ENCODE data around the gene ALKBH2.

Gene ALKBH2

DNA sequence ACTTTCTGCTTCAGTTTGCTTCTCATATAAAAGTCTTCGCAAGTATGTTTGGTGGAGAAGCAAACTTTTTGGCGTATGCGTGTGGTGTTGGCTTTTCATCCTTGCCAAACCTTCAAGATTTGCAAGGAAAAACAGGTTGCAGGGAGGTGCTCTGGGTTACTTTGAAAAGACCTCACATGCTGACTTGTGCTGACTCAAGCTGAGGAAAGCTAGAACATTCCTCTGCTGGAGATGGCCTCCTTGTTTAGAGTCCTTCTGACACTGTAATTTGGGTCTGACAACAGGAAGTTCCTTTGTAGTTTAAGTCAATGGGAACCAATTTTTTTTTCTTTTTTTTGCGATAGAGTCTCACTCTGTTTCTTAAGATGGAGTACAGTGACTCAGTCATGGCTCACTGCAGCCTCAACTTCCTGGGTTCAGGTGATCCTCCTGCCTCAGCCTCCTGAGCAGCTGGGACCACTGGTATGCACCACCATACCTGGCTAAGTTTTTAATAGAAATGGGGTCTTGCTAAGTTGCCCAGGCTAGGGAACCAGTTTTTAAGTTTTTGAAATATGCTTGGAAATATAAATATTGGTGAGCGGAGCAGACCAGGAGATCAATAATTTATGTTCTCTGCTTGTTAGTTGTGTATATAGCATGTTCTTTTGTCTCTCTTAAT, 20.5 kb upstream of the ALKBH2 start:
- DNase-seq: no peak

DNA sequence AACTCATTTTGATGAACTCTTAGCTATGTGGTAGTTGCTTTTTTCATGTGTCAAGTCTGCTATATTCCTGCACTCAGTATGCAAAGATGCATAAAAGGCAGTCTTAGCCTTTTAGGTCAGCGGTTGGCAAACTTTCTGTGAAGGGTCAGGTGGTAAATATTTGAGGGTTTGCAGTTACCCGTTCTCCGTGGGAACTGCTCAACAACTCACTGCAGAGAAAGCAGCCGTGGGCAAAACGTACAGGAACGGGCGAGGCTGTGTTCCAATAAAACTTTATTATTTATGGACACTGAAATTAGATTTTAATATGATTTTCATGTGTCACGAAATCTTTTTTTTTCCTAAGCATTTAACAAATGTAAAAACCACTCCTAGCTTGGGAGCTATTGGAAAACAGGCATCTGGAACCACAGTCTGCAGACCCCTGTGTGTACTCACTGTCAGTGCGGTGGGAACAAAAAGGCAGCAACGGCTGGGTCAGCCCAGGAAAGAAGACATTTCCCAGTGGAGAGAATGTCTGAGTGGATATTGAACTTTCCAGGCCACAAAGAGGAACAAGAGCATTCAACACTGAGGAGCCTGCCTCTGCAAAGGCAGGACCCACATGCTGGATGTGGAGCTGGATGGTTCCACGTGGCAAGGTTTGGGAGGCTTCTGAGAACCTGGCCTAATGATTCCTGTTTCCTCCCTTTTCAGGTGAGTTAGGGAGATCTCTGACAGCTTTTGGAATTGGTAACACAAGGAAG, 19.6 kb upstream of the ALKBH2 start:
- no peak for DNase-seq

DNA sequence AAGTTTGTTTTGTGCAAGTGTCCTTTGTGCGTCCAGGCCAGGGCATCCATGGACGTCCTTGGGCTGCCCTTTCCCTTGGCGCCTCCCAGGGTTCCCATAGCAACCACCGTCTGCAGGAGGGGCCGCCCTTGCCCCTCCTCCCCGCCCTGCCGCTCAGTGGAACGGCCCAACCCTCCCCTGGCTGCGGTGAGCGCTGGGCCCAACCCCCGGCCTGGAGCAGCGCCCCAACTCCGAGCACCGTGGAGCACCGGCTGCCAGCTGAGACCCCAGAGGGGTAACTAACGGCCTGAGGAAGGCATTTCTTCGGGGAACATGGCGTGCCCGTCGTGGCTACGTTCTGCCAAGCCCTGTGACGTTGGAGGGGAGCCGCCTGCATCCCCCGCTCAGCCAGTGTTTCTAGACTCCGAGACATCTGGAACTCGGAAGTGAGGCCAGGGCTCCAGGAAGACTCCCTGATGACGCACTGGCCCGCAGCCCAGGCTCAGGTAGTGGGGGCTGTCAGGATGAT, 17.8 kb upstream of the ALKBH2 start:
- peak; percentile 64 for DNase-seq

DNA sequence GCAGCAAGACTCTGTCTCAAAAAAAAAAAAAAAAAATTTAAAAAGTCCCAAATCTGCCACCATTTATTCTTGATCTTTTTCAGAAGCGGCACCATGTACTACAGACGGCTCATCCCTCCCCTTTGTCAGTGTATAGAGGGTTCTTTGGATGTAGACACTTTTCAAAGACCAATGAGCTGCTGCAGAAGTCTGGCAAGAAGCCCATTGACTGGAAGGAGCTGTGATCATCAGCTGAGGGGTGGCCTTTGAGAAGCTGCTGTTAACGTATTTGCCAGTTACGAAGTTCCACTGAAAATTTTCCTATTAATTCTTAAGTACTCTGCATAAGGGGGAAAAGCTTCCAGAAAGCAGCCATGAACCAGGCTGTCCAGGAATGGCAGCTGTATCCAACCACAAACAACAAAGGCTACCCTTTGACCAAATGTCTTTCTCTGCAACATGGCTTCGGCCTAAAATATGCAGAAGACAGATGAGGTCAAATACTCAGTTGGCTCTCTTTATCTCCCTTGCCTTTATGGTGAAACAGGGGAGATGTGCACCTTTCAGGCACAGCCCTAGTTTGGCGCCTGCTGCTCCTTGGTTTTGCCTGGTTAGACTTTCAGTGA, 16.6 kb upstream of the ALKBH2 start:
- DNase-seq: no peak

DNA sequence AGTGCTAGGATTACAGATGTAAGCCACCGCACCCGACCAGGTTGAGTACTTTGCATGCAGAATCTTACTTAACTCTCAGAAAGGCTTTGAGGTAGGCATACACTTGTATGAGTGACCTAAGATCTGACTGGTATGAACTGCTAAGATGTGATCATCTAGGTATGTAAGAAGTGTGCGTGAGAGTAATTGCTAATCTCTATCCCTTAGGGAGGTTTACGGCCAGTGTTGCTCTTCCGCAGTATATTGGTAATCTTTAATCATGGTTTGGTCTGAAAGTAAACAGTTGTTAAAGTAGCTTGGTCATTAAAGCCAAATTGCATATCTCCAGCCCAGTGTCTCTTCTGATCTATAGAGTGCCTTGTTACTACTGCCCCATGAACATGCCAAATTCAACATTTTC, 11.9 kb upstream of the ALKBH2 start:
- DNase-seq: no peak

DNA sequence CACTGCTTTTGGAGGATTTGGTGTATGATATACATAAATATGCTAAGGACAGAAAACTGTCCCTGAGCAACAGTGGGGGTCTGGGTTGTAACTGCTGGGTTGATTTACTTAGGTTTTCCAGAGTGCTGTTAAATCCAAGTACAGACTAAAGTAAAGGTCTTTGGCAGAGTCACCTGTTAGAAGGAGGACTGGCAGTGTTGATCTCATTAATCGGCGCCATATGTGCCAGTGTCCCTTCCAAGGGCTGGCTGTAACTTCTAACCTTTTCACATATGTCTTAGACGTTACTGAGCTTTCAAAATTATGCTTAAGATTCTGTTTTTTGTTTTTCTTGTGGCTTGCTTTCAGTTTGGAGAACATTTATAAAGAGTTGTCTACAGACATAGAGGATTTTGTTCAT, 9.2 kb upstream of the ALKBH2 start:
- DNase-seq: no peak

DNA sequence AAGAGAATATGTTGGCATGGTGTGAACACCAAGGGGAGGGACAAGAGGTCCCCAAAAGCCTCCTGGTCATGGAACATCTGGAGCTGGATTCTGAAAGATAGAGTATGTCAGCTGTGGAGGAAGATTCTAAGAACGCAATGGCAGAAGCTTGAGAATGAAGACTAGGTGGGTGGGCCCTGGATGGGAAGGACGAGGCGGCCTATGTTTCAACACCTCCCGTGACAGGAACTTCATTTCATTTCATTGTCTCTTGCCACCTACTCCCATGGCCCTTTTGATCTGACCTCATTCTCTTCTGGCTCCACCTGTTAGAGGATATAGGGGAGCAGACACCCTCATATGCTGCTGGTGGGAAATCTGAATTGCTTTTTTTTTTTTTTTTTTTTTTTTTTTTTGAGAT, 7.5 kb upstream of the ALKBH2 start:
- no peak for DNase-seq

DNA sequence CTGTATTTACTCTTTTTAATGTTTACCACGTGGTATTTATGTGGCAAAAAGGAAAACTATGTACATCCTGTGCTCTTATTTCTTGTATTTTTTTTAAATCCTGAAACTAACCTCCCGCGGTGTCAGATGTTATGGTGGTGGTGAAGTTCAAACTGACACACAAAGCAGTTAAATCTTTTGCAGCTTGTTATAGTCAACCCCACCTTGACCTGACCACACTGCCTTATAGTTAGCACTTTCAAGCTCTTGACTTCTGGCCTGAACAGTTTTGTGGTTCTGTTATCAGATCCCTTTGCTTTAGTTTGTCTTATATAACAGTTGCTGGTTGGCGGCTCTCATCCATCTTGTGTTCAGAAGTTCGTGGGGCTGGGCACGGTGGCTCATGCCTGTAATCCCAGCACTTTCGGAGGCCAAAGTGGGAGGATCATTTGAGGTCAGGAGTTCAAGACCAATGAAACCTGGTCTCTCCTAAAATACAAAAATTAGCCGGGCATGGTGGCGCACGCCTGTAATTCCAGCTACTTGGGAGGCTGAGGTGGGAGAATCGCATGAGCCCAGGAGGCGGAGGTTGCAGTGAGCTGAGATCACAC, 6.3 kb upstream of the ALKBH2 start:
- DNase-seq: no peak

DNA sequence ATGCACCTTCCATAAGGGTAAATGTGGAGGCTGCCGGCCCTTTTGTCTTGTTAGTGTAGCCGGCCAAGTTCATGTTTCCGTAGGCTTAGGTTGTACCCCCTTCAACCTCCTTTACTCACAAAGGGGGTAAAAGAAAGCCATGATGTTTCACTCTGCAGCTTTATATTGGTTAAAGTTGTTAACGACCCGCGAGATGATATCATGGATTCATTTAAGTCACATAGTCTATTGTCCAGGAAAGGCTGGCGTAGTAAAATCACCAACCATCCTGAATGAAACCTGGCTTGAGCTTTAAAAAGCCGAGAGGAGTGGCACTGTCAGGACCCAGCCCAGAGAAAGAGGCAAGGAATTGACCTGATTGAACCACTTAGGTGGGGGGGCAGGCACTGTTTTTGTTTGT, 5.4 kb upstream of the ALKBH2 start:
- no peak for DNase-seq

DNA sequence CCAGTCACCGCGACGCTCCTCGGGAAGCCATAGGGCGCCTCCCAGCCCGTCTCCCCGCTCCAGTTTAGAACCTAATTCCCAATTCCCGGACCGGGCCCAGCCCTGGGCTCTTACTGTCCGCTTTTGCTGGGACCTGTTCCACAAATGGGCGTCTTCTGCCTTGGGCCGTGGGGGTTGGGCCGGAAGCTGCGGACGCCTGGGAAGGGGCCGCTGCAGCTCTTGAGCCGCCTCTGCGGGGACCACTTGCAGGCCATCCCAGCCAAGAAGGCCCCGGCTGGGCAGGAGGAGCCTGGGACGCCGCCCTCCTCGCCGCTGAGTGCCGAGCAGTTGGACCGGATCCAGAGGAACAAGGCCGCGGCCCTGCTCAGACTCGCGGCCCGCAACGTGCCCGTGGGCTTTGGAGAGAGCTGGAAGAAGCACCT, 4.9 kb upstream of the ALKBH2 start:
- DNase-seq: no peak

DNA sequence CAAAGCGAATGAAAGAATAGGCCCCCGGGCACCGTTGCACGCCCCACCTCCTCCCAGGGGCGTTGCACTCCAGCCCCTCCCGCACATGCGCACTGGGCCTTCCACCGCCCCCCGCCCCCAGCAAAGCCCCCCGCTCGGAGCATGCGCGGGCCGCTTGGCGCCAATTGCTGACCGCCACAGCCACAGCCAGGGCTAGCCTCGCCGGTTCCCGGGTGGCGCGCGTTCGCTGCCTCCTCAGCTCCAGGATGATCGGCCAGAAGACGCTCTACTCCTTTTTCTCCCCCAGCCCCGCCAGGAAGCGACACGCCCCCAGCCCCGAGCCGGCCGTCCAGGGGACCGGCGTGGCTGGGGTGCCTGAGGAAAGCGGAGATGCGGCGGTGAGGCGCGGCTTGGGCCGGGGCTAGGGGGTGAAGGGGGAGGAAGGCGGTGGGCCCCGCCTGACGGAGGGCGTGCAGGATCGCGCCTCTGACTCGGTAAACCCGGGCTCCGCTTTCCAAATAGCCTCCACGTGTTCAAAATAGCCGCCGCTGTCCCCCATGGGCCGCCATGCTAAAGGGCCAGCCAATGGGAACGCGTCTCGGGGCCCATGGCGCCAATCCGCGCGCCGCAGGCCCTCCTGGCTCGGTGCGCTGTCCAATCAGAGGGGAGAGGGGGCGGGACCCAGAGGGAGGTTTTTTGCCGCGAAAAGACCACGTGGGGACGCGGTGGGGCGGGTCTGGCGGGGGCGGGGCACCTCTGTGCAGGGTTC, 4.3 kb upstream of the ALKBH2 start, which contains the start of gene UNG:
Gene UNG, plus strand, starts transcription at position 163 of the 748 bp plus-strand sequence. Its CDS starts 83 bp downstream, at position 246.
- peak; percentile 98 for DNase-seq

DNA sequence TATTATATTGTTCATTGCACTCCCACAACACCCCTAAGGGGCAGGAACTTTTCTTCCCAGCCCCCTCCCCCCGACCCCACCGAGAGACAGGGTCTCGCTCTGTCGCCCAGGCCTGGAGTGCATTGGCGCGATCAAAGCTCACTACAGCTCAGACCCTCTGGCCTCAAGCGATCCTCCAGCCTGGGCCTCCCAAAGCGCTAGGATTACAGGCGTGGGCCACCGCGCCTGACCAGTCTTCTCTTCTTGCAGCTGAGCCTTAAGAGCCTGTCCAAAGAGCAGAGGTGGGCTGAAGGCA, 3.8 kb upstream of the ALKBH2 start:
- DNase-seq: no peak

DNA sequence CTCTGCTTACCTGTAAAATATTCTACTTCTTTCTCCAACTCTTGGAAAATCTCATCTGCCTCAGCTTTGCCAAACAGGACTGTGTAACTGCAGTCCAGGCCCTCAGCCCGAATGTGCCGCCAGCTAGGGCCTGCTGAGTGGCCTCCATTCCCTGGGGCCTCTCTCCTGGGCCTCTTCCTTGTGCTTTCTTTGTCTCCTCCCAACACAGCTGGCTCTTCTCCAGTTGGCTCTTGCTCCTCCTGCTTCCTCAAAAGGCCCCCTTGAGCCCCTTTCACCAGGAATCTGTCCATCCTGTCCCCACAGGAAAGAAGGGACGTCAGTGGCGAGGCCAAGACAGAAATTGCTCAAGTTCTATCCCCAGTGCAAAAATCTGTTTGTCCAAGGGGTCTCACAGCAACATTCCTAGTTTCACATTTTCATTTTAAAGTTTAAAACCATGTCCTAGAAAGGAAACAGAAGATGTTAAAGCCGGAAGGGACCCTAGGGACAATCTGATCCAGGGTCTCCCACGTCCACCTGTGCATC, 713 bp downstream of the ALKBH2 start:
- DNase-seq: no peak

DNA sequence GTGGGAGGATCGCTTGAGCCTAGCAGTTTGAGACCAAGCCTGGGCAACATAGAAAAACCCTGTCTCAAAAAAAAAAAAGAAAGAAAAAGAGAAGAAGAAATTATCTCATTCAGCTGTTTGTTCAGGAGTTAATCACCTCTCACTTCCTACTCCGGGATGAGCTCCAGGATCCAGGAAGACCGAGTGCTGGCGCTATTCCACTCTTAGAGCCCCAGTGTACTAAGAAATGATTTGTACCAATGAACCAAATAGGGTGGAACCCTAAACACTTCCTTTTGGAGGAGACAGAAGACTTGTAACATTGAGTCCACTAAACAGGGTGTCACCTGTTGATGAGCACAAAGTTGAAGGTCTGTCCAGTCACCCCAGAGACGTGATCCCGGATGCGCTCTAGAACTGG, 3.6 kb downstream of the ALKBH2 start:
- DNase-seq: no peak

DNA sequence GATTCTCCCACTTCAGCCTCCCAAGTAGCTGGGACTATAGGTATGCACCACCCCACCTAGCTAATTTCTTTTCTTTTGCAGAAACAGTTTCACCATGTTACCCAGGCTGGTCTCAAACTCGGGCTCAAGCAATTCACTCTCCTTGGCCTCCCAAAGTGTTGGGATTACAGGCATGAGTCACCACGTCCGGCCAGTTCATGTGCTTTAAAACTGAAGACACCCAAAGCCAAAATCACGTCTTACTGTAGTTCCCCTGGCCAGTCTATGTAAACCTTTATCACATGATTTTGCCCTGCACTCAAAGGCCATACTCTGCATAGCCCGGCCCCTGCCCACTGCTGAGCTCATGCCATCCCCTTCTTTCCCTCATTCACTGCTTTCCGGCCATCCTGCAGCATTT, 4.5 kb downstream of the ALKBH2 start:
- no peak for DNase-seq

DNA sequence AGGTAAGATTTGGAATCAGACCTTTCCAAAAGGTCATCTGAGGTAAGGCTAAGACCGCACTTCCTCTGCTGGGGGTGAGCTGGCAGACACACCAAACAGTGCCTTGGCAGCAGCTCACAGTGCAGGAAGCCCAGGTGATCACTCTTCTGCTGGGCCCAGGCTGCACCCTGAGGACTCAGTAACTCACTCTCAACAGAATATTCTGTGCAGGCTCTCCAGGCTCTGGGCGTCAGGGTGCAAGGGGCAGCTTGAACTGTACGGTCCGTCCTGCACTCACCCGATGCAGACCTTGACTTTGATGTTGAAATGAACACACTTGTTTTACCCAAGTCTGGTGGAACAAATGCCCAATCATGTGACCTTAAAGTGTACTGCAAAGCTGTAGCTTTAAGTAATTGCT, 6.0 kb downstream of the ALKBH2 start:
- DNase-seq: no peak

DNA sequence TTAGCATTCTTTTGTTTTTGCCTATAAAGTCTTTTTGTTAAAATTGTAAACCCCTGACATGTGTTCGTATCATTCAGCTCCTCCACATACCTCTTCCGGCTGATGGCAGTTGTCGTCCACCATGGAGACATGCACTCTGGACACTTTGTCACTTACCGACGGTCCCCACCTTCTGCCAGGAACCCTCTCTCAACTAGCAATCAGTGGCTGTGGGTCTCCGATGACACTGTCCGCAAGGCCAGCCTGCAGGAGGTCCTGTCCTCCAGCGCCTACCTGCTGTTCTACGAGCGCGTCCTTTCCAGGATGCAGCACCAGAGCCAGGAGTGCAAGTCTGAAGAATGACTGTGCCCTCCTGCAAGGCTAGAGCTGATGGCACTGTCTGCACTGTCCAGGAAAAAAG, 7.7 kb downstream of the ALKBH2 start:
- DNase-seq: no peak

DNA sequence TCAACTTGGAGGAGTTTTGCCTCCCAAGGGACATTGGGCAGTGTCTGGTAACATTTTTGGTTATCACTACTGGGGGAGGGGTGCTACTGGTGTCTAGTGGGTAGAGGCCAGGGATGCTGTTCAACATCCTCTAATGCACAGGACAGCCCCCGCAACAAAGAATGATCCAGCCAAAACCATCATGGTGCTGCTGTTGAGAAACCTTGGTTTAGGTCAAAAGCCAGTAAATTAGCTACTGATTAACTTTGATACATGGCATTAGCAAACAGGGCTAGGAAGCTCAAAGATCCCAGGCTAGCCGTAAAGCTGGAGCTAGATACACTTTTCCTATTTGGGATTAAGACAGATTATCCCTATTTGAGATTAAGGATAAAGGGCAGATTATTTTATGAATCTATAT, 8.8 kb downstream of the ALKBH2 start:
- DNase-seq: no peak

DNA sequence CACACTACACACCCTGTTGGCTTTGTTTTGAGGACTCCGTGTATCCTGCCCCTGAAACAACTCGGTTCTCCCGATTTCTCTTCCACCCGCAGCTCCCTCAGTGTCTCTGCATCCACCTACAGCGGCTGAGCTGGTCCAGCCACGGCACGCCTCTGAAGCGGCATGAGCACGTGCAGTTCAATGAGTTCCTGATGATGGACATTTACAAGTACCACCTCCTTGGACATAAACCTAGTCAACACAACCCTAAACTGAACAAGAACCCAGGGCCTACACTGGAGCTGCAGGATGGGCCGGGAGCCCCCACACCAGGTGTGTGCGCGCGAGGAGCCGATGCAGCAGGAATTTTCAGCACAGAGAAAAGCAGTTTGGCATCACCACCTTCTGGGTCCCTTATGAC, 10.5 kb downstream of the ALKBH2 start:
- DNase-seq: no peak

DNA sequence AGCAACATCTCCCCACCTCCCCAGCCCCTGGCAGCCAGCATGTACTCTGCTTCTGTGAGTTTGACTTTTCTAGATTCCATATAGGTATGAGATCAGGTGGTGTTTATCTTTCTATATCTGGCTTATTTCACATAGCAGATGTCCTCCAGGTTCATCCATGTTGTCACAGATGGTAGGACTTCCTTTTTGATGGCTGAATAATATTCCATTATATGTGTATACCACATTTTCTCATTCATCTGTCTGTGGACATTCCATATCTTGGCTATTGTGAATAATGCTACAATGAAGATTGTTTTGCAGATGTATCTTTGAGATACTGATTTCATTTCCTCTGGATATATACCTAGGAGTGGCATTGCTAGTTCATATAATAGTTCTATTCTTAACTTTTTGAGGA, 18.4 kb downstream of the ALKBH2 start:
- DNase-seq: no peak

DNA sequence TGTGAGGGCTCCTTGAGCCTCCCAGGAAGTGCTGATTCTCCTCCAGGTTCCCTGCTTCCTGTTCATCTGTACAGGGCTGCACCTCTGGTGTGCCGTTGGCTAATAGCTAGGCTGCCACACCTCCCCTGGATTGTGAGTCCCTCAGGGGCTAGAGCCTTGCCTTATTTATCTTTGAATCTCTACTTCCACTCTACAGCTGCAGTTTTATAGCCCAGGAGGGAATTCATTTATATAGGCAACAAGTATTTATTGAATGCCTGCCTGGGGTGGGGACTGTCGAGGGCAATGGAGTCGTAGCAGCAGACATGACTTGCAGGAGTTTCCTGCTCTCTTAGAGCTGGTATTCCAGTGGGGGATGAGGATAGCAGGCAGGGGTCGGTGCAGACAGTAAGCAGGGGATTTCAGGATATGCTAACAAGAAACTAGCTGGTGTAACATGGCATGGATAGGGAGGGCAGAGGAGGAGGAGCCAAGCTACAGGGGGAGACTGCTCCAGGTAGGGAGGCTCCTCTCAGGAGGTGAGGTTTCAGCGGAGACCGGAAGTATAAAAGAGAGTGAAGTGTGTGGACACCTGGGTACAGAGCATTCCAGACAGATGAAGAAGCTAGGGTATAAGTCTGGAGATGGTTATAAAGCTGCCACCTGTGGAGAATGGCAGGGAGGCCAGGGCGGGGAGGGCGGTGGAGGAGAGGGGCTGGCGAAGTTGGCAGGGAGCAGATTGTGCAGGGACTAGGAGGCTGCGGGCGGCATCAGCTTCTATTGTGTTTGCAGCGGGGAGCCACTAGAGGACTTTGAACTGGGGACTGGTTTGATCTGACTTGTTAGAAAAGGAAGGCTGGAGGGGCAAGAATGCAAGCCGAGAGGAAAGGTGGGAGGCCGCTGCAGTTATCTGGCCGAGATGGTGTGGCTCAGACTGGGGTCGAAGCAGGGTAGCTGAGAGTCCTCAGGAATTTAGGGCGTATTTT, 23.7 kb downstream of the ALKBH2 start:
- DNase-seq: no peak

DNA sequence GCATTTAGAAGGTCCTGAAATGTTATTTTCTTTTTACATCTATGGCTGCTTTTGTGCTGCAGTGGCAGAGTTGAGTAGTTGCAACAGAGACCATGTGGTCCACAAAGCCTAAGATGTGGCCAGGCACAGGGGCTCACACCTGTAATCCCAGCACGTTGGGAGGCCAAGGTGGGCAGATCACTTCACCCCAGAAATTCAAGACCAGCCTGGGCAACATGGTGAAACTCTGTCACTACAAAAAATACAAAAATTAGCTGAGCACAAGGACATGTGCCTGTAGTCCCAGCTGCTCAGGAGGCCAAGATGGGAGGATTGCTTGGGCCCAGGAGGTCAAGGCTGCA, 27.4 kb downstream of the ALKBH2 start:
- no peak for DNase-seq
